HepG2 (cell line): ENCODE measurements around the gene CFAP70. TPM values are rescaled to one million over a fixed set of nuclear protein-coding genes. Genes with fewer than 3 reads are reported as not detected.

Source experiments
- ATAC-seq: fragments of 200-7000 bp; cut with Tn5 transposase; 3 replicates; pipeline ENCODE4 v1.9.1; 2020; ENCODE audit warnings: mild to moderate bottlenecking, moderate library complexity
- BruUV-seq: library from RNA; stranded (reverse); fragments of 400-500 nt; replicated peaks from 2 replicates; lab custom pipeline; 2021; lab: Mats Ljungman, UMichigan
- CTCF ChIA-PET: fragments of 300-600 bp; formaldehyde crosslinking; extraction: SDS; loops from one replicate; lab custom pipeline; 2021; ENCODE audit warnings: low total read pairs, inconsistent platforms, low intra/inter-chr PET ratio; lab: Yijun Ruan, JAX
- POLR2A ChIA-PET: fragments of 350-600 bp; sonication (Branson Sonifier 250); formaldehyde crosslinking; loops from one replicate; lab custom pipeline; 2020; ENCODE audit warnings: antibody characterized with exemption, inconsistent platforms; lab: Yijun Ruan, JAX
- DNase-seq: peaks from one replicate; pipeline ENCODE4 v3.0.0-alpha.2; 2015; ENCODE audit warnings: low spot score
- FAIRE-seq: peaks from 3 replicates; lab custom pipeline; 2011; peaks lifted over from hg19 to GRCh38; lab: Jason Lieb, UNC
- H2AFZ ChIP-seq: one replicate; pipeline ENCODE4 v1.6.1; 2011; ENCODE audit warnings: low read length, inconsistent platforms
- H3K27ac ChIP-seq: fragments of 300-600 bp; 3 replicates; pipeline ENCODE4 v1.8.0; 2011; ENCODE audit warnings: mixed run types, mild to moderate bottlenecking, mixed read lengths, low read length, inconsistent platforms; ENCODE audit not compliant: insufficient read depth; ENCODE audit errors: extremely low read length
- H3K27me3 ChIP-seq, 2 experiments: fragments of 200-600 bp in 1 of 2; 2 replicates in 1 of 2; 3 replicates in 1 of 2; pipeline versions ENCODE4 v1.6.0 to v1.8.0; 2011; ENCODE audit warnings: low read length in 2 of 2, mild to moderate bottlenecking in 2 of 2, moderate library complexity in 2 of 2, inconsistent platforms in 1 of 2; ENCODE audit not compliant: insufficient read depth in 2 of 2, control insufficient read depth in 1 of 2
- H3K36me3 ChIP-seq, 2 experiments: fragments of 200-600 bp in 1 of 2; replicated peaks in 1 of 2; 2 replicates in 1 of 2; 3 replicates in 1 of 2; pipeline versions ENCODE4 v1.5.1 to v1.8.0; 2011; ENCODE audit warnings: low read length in 2 of 2, inconsistent platforms in 1 of 2; ENCODE audit not compliant: insufficient read depth in 2 of 2, control insufficient read depth in 1 of 2
- H3K4me1 ChIP-seq: 2 replicates; pipeline ENCODE4 v1.5.1; 2012; ENCODE audit warnings: low read length, inconsistent platforms; ENCODE audit not compliant: insufficient read depth
- H3K4me2 ChIP-seq: 2 replicates; pipeline ENCODE4 v1.6.0; 2011; ENCODE audit warnings: low read depth, low read length, inconsistent platforms
- H3K4me3 ChIP-seq, 3 experiments: fragments of 200-600 bp in 1 of 3; sonication (generic), shearing (Covaris generic) in 1 of 3; replicated peaks in 1 of 3; 2 replicates each; pipeline ENCODE4 v1.5.1; 2011 to 2016; ENCODE audit warnings: low read length in 3 of 3, inconsistent platforms in 2 of 3, low read depth in 2 of 3, mild to moderate bottlenecking in 2 of 3, control low read depth in 1 of 3, mixed read lengths in 1 of 3; ENCODE audit not compliant: insufficient read depth in 1 of 3
- H3K79me2 ChIP-seq: one replicate; pipeline ENCODE4 v1.6.1; 2011; ENCODE audit warnings: low read length, inconsistent platforms; ENCODE audit not compliant: insufficient read depth
- H3K9ac ChIP-seq: 2 replicates; pipeline ENCODE4 v1.6.0; 2011; ENCODE audit warnings: mild to moderate bottlenecking, low read depth, low read length, inconsistent platforms; ENCODE audit not compliant: insufficient read depth
- H3K9me3 ChIP-seq: 2 replicates; pipeline ENCODE4 v1.5.1; 2012; ENCODE audit warnings: mild to moderate bottlenecking, low read length
- H4K20me1 ChIP-seq: 2 replicates; pipeline ENCODE4 v1.6.0; 2011; ENCODE audit warnings: inconsistent platforms, mild to moderate bottlenecking, low read length, moderate library complexity; ENCODE audit not compliant: insufficient read depth
- ATF6 ChIP-seq: sonication (generic); formaldehyde crosslinking; conservative IDR thresholded peaks from 2 replicates; pipeline ENCODE4 v1.4.0; 2020; ENCODE audit warnings: missing genetic modification reagents
- ATRX ChIP-seq: sonication (generic); formaldehyde crosslinking; IDR thresholded peaks from 2 replicates; pipeline ENCODE4 v1.4.0; 2020; ENCODE audit warnings: missing genetic modification reagents, borderline replicate concordance
- GLI4 ChIP-seq: sonication (generic); formaldehyde crosslinking; IDR thresholded peaks from 2 replicates; pipeline ENCODE4 v1.5.1; 2020; ENCODE audit warnings: missing genetic modification reagents, mild to moderate bottlenecking, moderate library complexity, borderline replicate concordance
- HIVEP1 ChIP-seq: sonication (generic); formaldehyde crosslinking; IDR thresholded peaks from 2 replicates; pipeline ENCODE4 v1.4.0; 2020; ENCODE audit warnings: mild to moderate bottlenecking, missing genetic modification reagents
- PLRG1 ChIP-seq: fragments of 450-650 bp; conservative IDR thresholded peaks from 2 replicates; pipeline ENCODE4 v1.6.1; 2016
- REXO4 ChIP-seq: sonication (generic); formaldehyde crosslinking; IDR thresholded peaks from 2 replicates; pipeline ENCODE4 v1.8.0; 2022; ENCODE audit warnings: missing genetic modification reagents, mild to moderate bottlenecking, borderline replicate concordance
- TSC22D2 ChIP-seq: sonication (generic); formaldehyde crosslinking; IDR thresholded peaks from 2 replicates; pipeline ENCODE4 v1.5.1; 2020; ENCODE audit warnings: missing genetic modification reagents, mild to moderate bottlenecking, borderline replicate concordance
- ZBTB33 ChIP-seq: sonication (generic); formaldehyde crosslinking; IDR thresholded peaks from 2 replicates; pipeline ENCODE4 v1.4.0; 2020; ENCODE audit warnings: missing genetic modification reagents
- ZNF260 ChIP-seq: sonication (generic); formaldehyde crosslinking; IDR thresholded peaks from 2 replicates; pipeline ENCODE4 v1.4.0; 2020; ENCODE audit warnings: missing genetic modification reagents, low read depth, mild to moderate bottlenecking, borderline replicate concordance
- ZNF329 ChIP-seq: sonication (generic); formaldehyde crosslinking; IDR thresholded peaks from 2 replicates; pipeline ENCODE4 v1.9.0; 2021; ENCODE audit warnings: low read depth, mild to moderate bottlenecking, missing genetic modification reagents
- ZNF34 ChIP-seq: sonication (generic); formaldehyde crosslinking; IDR thresholded peaks from 2 replicates; pipeline ENCODE4 v1.4.0; 2020; ENCODE audit warnings: mild to moderate bottlenecking, missing genetic modification reagents, borderline replicate concordance
- ZNF354B ChIP-seq: sonication (generic); formaldehyde crosslinking; IDR thresholded peaks from 2 replicates; pipeline ENCODE4 v1.8.0; 2022; ENCODE audit warnings: mild to moderate bottlenecking, missing genetic modification reagents
- ZNF639 ChIP-seq: conservative IDR thresholded peaks from 2 replicates; pipeline ENCODE4 v1.6.1; 2018; ENCODE audit warnings: missing genetic modification reagents
- ZSCAN22 ChIP-seq: sonication (generic); formaldehyde crosslinking; IDR thresholded peaks from 2 replicates; pipeline ENCODE4 v1.4.0; 2020; ENCODE audit warnings: mild to moderate bottlenecking, missing genetic modification reagents
- WGBS: methylation state at CpG from one replicate; pipeline ENCODE4 v1.1.6; 2017; ENCODE audit warnings: low lambda C conversion rate; 5-methylcytosine and 5-hydroxymethylcytosine counted together
- in situ Hi-C: cut with HindIII; loops from 2 replicates; pipeline ENCODE4 v1.10.0; 2017; ENCODE audit warnings: low pct_unique_long_range_greater_than_20kb; ENCODE audit not compliant: extremely low pct_ligation_motif_present
- intact Hi-C: fragments of 100-400 bp; cut with micrococcal nuclease; formaldehyde crosslinking; loops from one replicate; pipeline ENCODE4 v1.10.0; 2022; ENCODE audit not compliant: unreplicated experiment
- polyA plus RNA-seq, 8 experiments: library from polyadenylated mRNA; depleted of rRNA in 3 of 8; stranded (reverse) in 7 of 8; unstranded in 1 of 8; fragments of >200 nt; fragmentation: Illumina TruSeq in 4 of 8; extraction: Trizol in 4 of 8; gene quantifications; 2 replicates each; pipeline versions ENCODE4 v1.2.1 to v1.2.3, GENCODE V29; 2011 to 2016; ENCODE audit warnings: low read depth in 4 of 8, missing spikeins in 1 of 8, mixed read lengths in 1 of 8; ENCODE audit not compliant: insufficient read depth in 1 of 8
- total RNA-seq, 5 experiments: library from RNA; depleted of rRNA; stranded (reverse); fragments of >200 nt; fragmentation: Illumina TruSeq; extraction: Trizol; gene quantifications; 2 replicates each; pipeline ENCODE4 v1.2.3, GENCODE V29; 2016; ENCODE audit warnings: low read depth in 1 of 5

Gene CFAP70
- total and polyA plus RNA-seq, 2 of the 13 experiments (the other 11 are each of a cell fraction or from before 2014, with no cell fraction given) = 0.27 to 0.38 TPM

- FAIRE-seq (no peak), DNase-seq (no peak), ATAC-seq (no peak)
- Histone ChIP-seq H3K9me3 (peaks cover 4% of the 10 kb centered on the region; the same call in 1 of the 2 replicates), H3K27ac (no peak overlapping the region), H3K4me1 (peaks cover 25% of the 10 kb centered on the region), H3K79me2 (no peaks in the 10 kb centered on the region), H3K4me2 (no peak overlapping the region), H2AFZ (no peak overlapping the region), H3K36me3 (no peaks in the 10 kb centered on the region), H3K27me3 (no peaks in the 10 kb centered on the region), H4K20me1 (no peaks in the 10 kb centered on the region), H3K9ac (no peak overlapping the region), H3K4me3 (no peak overlapping the region)
- in situ Hi-C loops = no loop called here
- no peak for TF ChIP-seq GLI4
- TF ChIP-seq TSC22D2 (CRISPR knock-in tag) = no peak
- no peak for TF ChIP-seq ZNF260 (CRISPR knock-in tag)
- no peak for TF ChIP-seq ATF6 (CRISPR knock-in tag)
- BruUV-seq = no TSS peak
- ChIA-PET CTCF (no interaction called here), POLR2A (no interaction called here)
- intact Hi-C loops = no loop called here
- 89% methylated on average over 1 of the region's 1 CpG for WGBS
These were observed 149.0 kb downstream of the CFAP70 start for GRCh38 chr10:73209705-73210104.

- no peaks in the 10 kb centered on the region for H3K27me3 ChIP-seq
- ATAC-seq = no peak
- H3K9ac ChIP-seq = no peak overlapping the region
- in situ Hi-C loops (no loop called here), intact Hi-C loops (no loop called here)
- H3K4me2 ChIP-seq = no peak overlapping the region
- peaks cover 4% of the 10 kb centered on the region; the same call in 1 of the 2 replicates for H3K9me3 ChIP-seq
- no peak overlapping the region for H3K27ac ChIP-seq
- no TSS peak for BruUV-seq
- H2AFZ ChIP-seq = no peak overlapping the region
- no peaks in the 10 kb centered on the region for H3K36me3 ChIP-seq
- no peaks in the 10 kb centered on the region for H3K79me2 ChIP-seq
- peaks cover 23% of the 10 kb centered on the region for H3K4me1 ChIP-seq
- no peak for DNase-seq
- no peak for FAIRE-seq
- no peak overlapping the region for H3K4me3 ChIP-seq
- ChIA-PET POLR2A (no interaction called here), CTCF (no interaction called here)
- 97% methylated on average over 2 of the region's 2 CpGs for WGBS
- no peaks in the 10 kb centered on the region for H4K20me1 ChIP-seq
- TF ChIP-seq ZNF639 (CRISPR knock-in tag) = no peak
- no peak for TF ChIP-seq ATRX
- no peak for TF ChIP-seq REXO4
- no peak for TF ChIP-seq ZBTB33 (CRISPR knock-in tag)
- no peak for TF ChIP-seq ZSCAN22
- TF ChIP-seq ZNF354B (CRISPR knock-in tag) = no peak
- TF ChIP-seq ZNF34 (CRISPR knock-in tag) = no peak
- no peak for TF ChIP-seq ZNF329 (CRISPR knock-in tag)
- no peak for TF ChIP-seq GLI4
- no peak for TF ChIP-seq PLRG1
- no peak for TF ChIP-seq HIVEP1 (CRISPR knock-in tag)
These were observed 150.8 kb downstream of the CFAP70 start for GRCh38 chr10:73207883-73208282.
